ENCODE data around the gene ZEB1.

Gene ZEB1

DNA sequence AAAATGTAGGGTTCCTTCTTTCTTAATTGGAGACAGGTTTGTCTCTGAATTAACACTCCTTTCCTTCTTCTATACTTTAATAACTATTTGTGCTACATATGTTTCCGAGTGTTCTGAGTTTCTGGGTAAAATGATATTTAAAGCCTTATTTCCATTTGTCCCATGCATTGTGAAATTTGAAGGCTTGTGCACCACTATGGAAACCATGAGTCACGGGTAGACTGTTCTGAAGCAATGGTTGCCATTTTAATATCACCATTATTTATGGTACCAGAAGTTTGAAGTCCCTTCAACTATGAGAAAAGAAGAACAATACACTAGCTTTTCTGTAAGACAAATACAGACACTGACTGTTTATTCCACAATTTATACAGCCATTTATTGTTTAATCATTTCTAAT, 44.7 kb upstream of the ZEB1 start:
- Histone ChIP-seq H2AFZ (ENCODE audit: low read depth) (no peak overlapping the region), H3K36me3 (ENCODE audit: insufficient read depth) (no peaks in the 10 kb centered on the region), H3K4me2 (no peak overlapping the region), H3K27me3 (ENCODE audit: insufficient read depth, low read depth) (no peaks in the 10 kb centered on the region), H3K79me2 (ENCODE audit: insufficient read depth, low read depth) (no peaks in the 10 kb centered on the region), H3K9ac (no peak overlapping the region), H4K20me1 (ENCODE audit: insufficient read depth) (no peaks in the 10 kb centered on the region), H3K27ac (no peak overlapping the region), H3K4me3 (IDR thresholded peaks at IDR 0.05; ENCODE audit: insufficient read depth, low read depth, low read length) (no peak overlapping the region), H3K4me1 (ENCODE audit: low read depth, poor library complexity, severe bottlenecking) (no peaks in the 10 kb centered on the region)
- TF ChIP-seq, protein P1, sequence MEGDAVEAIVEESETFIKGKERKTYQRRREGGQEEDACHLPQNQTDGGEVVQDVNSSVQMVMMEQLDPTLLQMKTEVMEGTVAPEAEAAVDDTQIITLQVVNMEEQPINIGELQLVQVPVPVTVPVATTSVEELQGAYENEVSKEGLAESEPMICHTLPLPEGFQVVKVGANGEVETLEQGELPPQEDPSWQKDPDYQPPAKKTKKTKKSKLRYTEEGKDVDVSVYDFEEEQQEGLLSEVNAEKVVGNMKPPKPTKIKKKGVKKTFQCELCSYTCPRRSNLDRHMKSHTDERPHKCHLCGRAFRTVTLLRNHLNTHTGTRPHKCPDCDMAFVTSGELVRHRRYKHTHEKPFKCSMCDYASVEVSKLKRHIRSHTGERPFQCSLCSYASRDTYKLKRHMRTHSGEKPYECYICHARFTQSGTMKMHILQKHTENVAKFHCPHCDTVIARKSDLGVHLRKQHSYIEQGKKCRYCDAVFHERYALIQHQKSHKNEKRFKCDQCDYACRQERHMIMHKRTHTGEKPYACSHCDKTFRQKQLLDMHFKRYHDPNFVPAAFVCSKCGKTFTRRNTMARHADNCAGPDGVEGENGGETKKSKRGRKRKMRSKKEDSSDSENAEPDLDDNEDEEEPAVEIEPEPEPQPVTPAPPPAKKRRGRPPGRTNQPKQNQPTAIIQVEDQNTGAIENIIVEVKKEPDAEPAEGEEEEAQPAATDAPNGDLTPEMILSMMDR (conservative IDR thresholded peaks at IDR 0.05; ENCODE audit: low read depth, low read length), result no peak

DNA sequence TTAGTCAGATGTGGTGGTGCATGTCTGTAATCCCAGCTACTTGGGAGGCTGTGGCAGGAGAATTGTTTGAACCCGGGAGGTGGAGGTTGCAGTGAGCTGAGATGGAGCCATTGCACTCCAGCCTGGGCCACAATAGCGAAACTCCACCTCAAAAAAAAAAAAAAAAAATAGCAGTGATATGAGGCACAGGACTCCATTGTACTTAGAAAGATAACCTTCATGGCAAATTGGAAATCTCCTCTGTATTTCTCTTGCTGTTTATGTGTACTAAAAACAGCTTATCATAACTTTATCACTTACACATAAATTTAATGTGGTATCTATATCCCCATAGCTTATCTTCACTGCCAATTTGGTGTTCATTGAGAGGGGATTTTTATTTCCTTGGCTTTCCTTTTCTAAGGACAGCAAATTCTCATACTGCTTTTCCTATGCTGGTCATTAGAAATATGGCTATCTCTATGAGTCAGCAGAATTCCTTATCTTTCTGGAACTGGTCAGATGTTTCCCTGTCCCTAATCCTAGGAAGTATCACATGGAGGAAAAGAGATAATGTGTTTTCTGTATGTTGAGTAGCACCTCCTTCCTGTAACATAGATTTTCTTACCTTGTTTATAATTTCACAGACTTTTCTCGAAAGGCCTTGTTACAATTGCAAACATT, 40.6 kb upstream of the ZEB1 start:
- Histone ChIP-seq H3K4me1 (ENCODE audit: low read depth, poor library complexity, severe bottlenecking) (no peaks in the 10 kb centered on the region), H3K9ac (no peak overlapping the region), H3K4me3 (IDR thresholded peaks at IDR 0.05; ENCODE audit: insufficient read depth, low read depth, low read length) (no peak overlapping the region), H2AFZ (ENCODE audit: low read depth) (no peak overlapping the region), H3K27me3 (ENCODE audit: insufficient read depth, low read depth) (no peaks in the 10 kb centered on the region), H4K20me1 (ENCODE audit: insufficient read depth) (no peaks in the 10 kb centered on the region), H3K36me3 (ENCODE audit: insufficient read depth) (no peaks in the 10 kb centered on the region), H3K4me2 (no peak overlapping the region), H3K27ac (no peak overlapping the region), H3K79me2 (ENCODE audit: insufficient read depth, low read depth) (no peaks in the 10 kb centered on the region)
- TF ChIP-seq, protein P1 (conservative IDR thresholded peaks at IDR 0.05; ENCODE audit: low read depth, low read length), result no peak

DNA sequence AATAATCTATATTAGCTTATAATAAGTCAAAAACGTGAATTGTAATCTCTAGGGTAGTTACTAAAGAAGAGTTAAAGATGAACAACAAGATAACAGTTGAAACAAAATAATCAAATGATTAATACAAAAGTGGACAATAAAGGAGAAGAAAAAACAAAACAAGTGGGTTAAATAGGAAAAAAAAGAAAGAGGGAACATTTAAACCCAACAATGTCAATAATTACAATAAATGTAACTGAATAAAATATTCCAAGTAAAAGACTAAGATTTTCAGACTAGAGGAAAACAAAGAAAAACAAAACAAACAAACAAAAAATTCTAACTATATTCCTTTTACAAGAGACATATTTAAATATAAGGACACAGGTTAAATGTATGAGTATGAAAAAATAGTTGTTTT, 38.0 kb upstream of the ZEB1 start:
- H2AFZ ChIP-seq (ENCODE audit: low read depth), result no peak overlapping the region
- H3K27me3 ChIP-seq (ENCODE audit: insufficient read depth, low read depth), result no peaks in the 10 kb centered on the region
- no peak overlapping the region for H3K4me3 ChIP-seq (IDR thresholded peaks at IDR 0.05; ENCODE audit: insufficient read depth, low read depth, low read length)
- no peaks in the 10 kb centered on the region for H3K79me2 ChIP-seq (ENCODE audit: insufficient read depth, low read depth)
- no peaks in the 10 kb centered on the region for H3K36me3 ChIP-seq (ENCODE audit: insufficient read depth)
- H3K4me2 ChIP-seq, result no peak overlapping the region
- no peaks in the 10 kb centered on the region for H3K4me1 ChIP-seq (ENCODE audit: low read depth, poor library complexity, severe bottlenecking)
- H3K9ac ChIP-seq, result no peak overlapping the region
- no peak overlapping the region for H3K27ac ChIP-seq
- TF ChIP-seq, protein P1 (conservative IDR thresholded peaks at IDR 0.05; ENCODE audit: low read depth, low read length), result no peak
- H4K20me1 ChIP-seq (ENCODE audit: insufficient read depth), result no peaks in the 10 kb centered on the region

DNA sequence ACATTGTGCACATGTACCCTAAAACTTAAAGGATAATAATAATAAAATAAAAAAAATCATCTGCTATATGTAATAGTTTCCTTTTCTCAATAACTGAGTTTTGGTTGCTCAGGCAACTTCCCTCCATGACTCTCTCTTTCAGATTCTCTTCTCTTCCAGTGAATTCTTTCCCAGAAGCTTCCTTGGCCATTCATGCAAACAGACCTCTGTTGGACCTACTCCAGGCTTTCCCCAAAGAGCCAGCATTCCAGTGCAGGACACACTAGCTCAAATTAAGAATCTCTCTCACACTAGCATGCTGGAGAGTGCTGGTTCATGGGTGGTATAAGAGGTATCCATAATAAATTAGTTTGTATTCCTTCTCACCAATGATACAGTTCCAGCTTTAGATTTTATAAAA, 31.0 kb upstream of the ZEB1 start:
- Histone ChIP-seq H4K20me1 (ENCODE audit: insufficient read depth) (no peaks in the 10 kb centered on the region), H3K4me3 (IDR thresholded peaks at IDR 0.05; ENCODE audit: insufficient read depth, low read depth, low read length) (no peak overlapping the region), H2AFZ (ENCODE audit: low read depth) (no peak overlapping the region), H3K36me3 (ENCODE audit: insufficient read depth) (no peaks in the 10 kb centered on the region), H3K79me2 (ENCODE audit: insufficient read depth, low read depth) (no peaks in the 10 kb centered on the region), H3K4me1 (ENCODE audit: low read depth, poor library complexity, severe bottlenecking) (no peaks in the 10 kb centered on the region), H3K4me2 (no peak overlapping the region), H3K27me3 (ENCODE audit: insufficient read depth, low read depth) (no peaks in the 10 kb centered on the region), H3K27ac (no peak overlapping the region), H3K9ac (no peak overlapping the region)
- TF ChIP-seq, protein P1 (conservative IDR thresholded peaks at IDR 0.05; ENCODE audit: low read depth, low read length), result no peak
